SU-DHL-6 (cell line): ENCODE data around the gene BOLA3.
"Not testable (repeated sequence)": the region's sequence is repeated elsewhere in the genome, so short reads cannot be mapped to it uniquely, and the experiment has no call there.

Source experiments
- H2AFZ ChIP-seq: fragments of 200-600 bp; sonication (generic); 2 replicates; pipeline ENCODE4 v1.6.1; 2014; ENCODE audit warnings: low read depth, mild to moderate bottlenecking, moderate library complexity, mixed read lengths, antibody characterized with exemption, low read length; ENCODE audit not compliant: severe bottlenecking
- H3F3A ChIP-seq: fragments of 200-600 bp; shearing (Covaris generic); 2 replicates; pipeline ENCODE4 v1.6.0; 2016; ENCODE audit warnings: antibody characterized with exemption, mild to moderate bottlenecking; ENCODE audit not compliant: insufficient read depth
- H3K27ac ChIP-seq: fragments of 200-600 bp; sonication (generic); 2 replicates; pipeline ENCODE4 v1.5.1; 2016; ENCODE audit warnings: low read depth, mild to moderate bottlenecking, low read length, moderate library complexity, mixed read lengths
- H3K27me3 ChIP-seq: fragments of 200-600 bp; sonication (generic), shearing (Covaris generic); 2 replicates; pipeline ENCODE4 v1.6.0; 2014; ENCODE audit warnings: mild to moderate bottlenecking, low read length
- H3K36me3 ChIP-seq: fragments of 200-600 bp; sonication (generic); 2 replicates; pipeline ENCODE4 v1.6.1; 2014; ENCODE audit warnings: mild to moderate bottlenecking, low read length, mixed read lengths
- H3K4me2 ChIP-seq: fragments of 300-600, 200-600 bp; shearing (Covaris generic), sonication (generic); 2 replicates; pipeline ENCODE4 v1.6.0; 2014; ENCODE audit warnings: low read length, low read depth, mild to moderate bottlenecking; ENCODE audit not compliant: poor library complexity, severe bottlenecking
- H3K4me3 ChIP-seq: fragments of 200-600 bp; sonication (generic); 2 replicates; pipeline ENCODE4 v1.5.1; 2014; ENCODE audit warnings: antibody characterized with exemption, low read length, mild to moderate bottlenecking, mixed read lengths; ENCODE audit not compliant: insufficient read depth, poor library complexity, severe bottlenecking
- H3K79me2 ChIP-seq: fragments of 200-600 bp; sonication (generic); 2 replicates; pipeline ENCODE4 v1.6.1; 2014; ENCODE audit warnings: mild to moderate bottlenecking, low read length, moderate library complexity; ENCODE audit not compliant: insufficient read depth
- H3K9ac ChIP-seq: fragments of 200-600 bp; sonication (generic); 2 replicates; pipeline ENCODE4 v1.7.0; 2014; ENCODE audit warnings: mild to moderate bottlenecking, low read length
- H3K9me2 ChIP-seq: fragments of 200-600 bp; sonication (generic); replicated peaks from 2 replicates; pipeline ENCODE4 v1.6.1; 2014; ENCODE audit warnings: low read length; ENCODE audit not compliant: insufficient read depth
- H3K9me3 ChIP-seq: fragments of 200-600 bp; sonication (generic); 2 replicates; pipeline ENCODE4 v1.6.1; 2014; ENCODE audit warnings: low read length, mixed read lengths; ENCODE audit not compliant: insufficient read depth
- H4K20me1 ChIP-seq: fragments of 200-600 bp; sonication (generic); 2 replicates; pipeline ENCODE4 v1.6.1; 2014; ENCODE audit warnings: low read depth, mild to moderate bottlenecking, antibody characterized with exemption, low read length, moderate library complexity, mixed read lengths
- EZH2phosphoT487 ChIP-seq: fragments of 200-600 bp; sonication (generic), shearing (Covaris generic); conservative IDR thresholded peaks from 2 replicates; pipeline ENCODE4 v1.6.1; 2018; ENCODE audit warnings: mild to moderate bottlenecking, antibody characterized with exemption, low read length, moderate library complexity, mixed read lengths
- TF ChIP-seq, protein P1 (sequence below): fragments of 200-600 bp; sonication (generic); IDR thresholded peaks from one replicate; pipeline ENCODE4 v1.5.1; 2017; ENCODE audit warnings: antibody characterized with exemption, mild to moderate bottlenecking, low read length, moderate library complexity; ENCODE audit not compliant: insufficient read depth, poor library complexity, severe bottlenecking

Gene BOLA3

DNA sequence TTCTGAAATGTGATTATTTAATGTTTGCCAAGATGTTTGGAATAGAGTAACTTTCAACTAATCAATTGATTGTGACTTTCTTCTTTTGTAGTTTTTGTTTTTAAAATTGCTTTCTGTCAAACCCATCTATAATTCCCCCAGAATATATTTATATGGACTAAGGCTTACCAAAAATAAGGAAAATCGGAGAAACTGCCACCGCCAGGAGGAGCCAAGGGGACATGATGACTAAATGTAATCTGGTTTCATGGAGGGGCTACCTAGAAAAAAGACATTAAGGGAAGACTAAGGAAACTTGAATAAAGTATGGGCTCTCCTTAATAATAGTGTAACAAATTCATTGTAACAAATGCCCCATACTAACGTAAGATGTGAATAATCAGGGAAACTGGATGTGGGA is 19.5 kb downstream of the BOLA3 start:
- Histone ChIP-seq H3K9me2 (no peaks in the 10 kb centered on the region), H3K9me3 (no peaks in the 10 kb centered on the region), H3K27ac (no peak overlapping the region), H3K4me3 (no peak overlapping the region), H3K9ac (no peak overlapping the region), H4K20me1 (no peaks in the 10 kb centered on the region), H3K36me3 (no peaks in the 10 kb centered on the region), H2AFZ (no peak overlapping the region), H3K79me2 (no peaks in the 10 kb centered on the region), H3F3A (no peaks in the 10 kb centered on the region), H3K27me3 (no peaks in the 10 kb centered on the region), H3K4me2 (no peak overlapping the region)
- TF ChIP-seq, protein P1, sequence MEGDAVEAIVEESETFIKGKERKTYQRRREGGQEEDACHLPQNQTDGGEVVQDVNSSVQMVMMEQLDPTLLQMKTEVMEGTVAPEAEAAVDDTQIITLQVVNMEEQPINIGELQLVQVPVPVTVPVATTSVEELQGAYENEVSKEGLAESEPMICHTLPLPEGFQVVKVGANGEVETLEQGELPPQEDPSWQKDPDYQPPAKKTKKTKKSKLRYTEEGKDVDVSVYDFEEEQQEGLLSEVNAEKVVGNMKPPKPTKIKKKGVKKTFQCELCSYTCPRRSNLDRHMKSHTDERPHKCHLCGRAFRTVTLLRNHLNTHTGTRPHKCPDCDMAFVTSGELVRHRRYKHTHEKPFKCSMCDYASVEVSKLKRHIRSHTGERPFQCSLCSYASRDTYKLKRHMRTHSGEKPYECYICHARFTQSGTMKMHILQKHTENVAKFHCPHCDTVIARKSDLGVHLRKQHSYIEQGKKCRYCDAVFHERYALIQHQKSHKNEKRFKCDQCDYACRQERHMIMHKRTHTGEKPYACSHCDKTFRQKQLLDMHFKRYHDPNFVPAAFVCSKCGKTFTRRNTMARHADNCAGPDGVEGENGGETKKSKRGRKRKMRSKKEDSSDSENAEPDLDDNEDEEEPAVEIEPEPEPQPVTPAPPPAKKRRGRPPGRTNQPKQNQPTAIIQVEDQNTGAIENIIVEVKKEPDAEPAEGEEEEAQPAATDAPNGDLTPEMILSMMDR: no peak
- no peak for TF ChIP-seq EZH2phosphoT487

DNA sequence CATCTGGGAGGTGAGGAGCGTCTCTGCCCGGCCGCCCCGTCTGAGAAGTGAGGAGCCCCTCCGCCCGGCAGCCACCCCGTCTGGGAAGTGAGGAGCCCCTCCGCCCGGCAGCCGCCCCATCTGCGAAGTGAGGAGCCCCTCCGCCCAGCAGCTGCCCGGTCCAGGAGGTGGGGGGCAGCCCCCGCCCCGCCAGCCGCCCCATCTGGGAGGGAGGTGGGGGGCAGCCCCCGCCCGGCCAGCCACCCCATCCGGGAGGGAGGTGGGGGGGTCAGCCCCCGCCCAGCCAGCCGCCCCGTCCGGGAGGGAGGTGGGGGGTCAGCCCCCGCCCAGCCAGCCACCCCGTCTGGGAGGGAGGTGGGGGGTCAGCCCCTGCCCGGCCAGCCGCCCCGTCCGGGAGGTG is 23.8 kb downstream of the BOLA3 start:
- not testable (repeated sequence) for H3K9me3 ChIP-seq, H3K27ac ChIP-seq, H3K9me2 ChIP-seq, H3K27me3 ChIP-seq, H3K4me3 ChIP-seq, H3K4me2 ChIP-seq, H3F3A ChIP-seq, H2AFZ ChIP-seq, H3K9ac ChIP-seq, H3K79me2 ChIP-seq, H3K36me3 ChIP-seq, H4K20me1 ChIP-seq

GRCh38 chr2:74121846-74122245 is 25.9 kb downstream of the BOLA3 start:
- H3K4me2 ChIP-seq, H4K20me1 ChIP-seq, H3F3A ChIP-seq, H3K36me3 ChIP-seq, H2AFZ ChIP-seq, H3K9ac ChIP-seq, H3K27me3 ChIP-seq, H3K9me2 ChIP-seq, H3K9me3 ChIP-seq, H3K4me3 ChIP-seq, H3K27ac ChIP-seq, H3K79me2 ChIP-seq: not testable (repeated sequence)

DNA sequence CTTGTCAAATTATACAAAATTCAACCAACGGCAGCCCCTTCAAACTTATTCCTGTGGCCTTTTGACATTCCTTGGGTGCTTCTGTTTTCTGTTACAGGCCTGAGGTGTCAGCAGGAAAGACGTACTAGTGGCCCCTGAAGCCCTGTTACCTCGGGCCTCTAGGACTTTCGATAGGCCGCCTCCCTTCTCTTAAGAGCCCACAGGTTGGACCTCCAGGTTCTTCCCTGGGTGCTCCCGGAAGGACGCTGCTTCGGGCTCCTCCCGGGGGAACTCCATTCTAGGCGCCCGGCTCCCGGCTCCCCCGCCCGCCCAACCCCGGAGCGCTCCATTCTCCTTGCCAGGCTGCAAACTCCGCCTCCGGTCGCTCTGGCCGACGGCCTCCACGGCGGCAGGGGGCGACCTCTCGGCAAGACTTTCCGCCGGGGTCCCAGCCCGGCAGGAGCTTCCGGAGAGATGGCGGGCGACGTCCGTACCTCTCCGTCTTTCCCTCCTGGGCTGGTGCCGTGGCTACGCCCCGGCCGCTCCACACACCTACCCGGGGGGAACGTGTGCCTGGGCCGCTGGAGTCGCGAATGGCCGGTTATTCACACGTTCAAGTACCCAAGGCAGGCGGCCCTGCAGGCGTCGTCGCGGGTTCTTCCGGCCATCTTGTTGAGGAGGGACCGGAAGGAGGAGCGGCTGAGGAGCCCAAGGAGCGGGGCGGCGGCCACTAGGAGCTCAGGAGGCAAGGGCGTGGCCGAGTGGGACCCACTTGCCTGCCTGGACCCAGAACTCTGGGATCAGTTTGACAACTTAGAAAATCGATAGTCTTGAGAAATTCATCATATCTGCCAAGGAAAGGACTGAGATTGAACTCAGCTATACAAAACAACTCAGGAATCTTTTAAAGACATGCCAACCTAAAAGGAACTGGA is 27.5 kb downstream of the BOLA3 start:
- H3K27ac ChIP-seq: peak overlapping the region; percentile 54
- no peaks in the 10 kb centered on the region for H4K20me1 ChIP-seq
- H3K27me3 ChIP-seq: no peaks in the 10 kb centered on the region
- no peaks in the 10 kb centered on the region for H3K9me2 ChIP-seq
- peaks cover 5% of the 10 kb centered on the region for H3K9me3 ChIP-seq
- H3K79me2 ChIP-seq: no peaks in the 10 kb centered on the region
- H3K9ac ChIP-seq: peak overlapping the region; percentile 52
- TF ChIP-seq, protein P1: peak; percentile 35
- TF ChIP-seq EZH2phosphoT487: no peak
- H3F3A ChIP-seq: no peaks in the 10 kb centered on the region
- H3K36me3 ChIP-seq: no peaks in the 10 kb centered on the region; the same call in 1 of the 2 replicates
- H3K4me3 ChIP-seq: peak overlapping the region; percentile 58
- peak overlapping the region; percentile 97 for H2AFZ ChIP-seq
- H3K4me2 ChIP-seq: peak overlapping the region; percentile 70
